ENCODE data around the gene ATXN7. TPM values are rescaled to one million over a fixed set of nuclear protein-coding genes. Genes with fewer than 3 reads are reported as not detected.
A peak's percentile ranks its signal among the peaks of the same experiment; 100 is the strongest.

ATXN7 gene
- total RNA-seq, 2 experiments from 2014 or later: 88.2 to 91.8 TPM

DNA sequence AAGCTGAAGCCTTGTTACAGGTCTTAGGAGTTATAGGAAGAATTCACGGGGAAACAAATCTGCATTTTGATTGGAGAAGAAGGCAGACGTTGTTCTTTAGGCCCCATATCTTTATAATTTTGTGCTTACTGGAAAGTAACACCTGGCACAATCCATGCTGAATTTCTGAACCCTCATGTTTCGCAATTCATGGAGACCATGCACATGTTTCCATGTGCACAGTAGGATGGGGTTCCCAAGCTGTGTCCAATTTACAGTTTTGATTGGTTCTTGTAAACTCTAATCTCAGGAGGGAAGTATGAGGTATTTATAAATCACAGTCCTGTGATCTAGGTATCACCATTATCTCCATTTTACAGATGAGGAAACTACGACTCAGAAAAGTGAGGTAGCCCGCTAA, 56.3 kb downstream of the ATXN7 start:
- DNase-seq (no peak), ATAC-seq (ENCODE audit: low read depth) (no peak)
- peaks cover 26% of the 10 kb centered on the region for H3K4me1 Mint-ChIP-seq
- POLR2A ChIA-PET: no interaction called here
- H3K27me3 Mint-ChIP-seq: no peaks in the 10 kb centered on the region
- no peak overlapping the region for H3K27ac Mint-ChIP-seq
- peaks cover 48% of the 10 kb centered on the region for H3K36me3 Mint-ChIP-seq
- H3K4me3 Mint-ChIP-seq: no peak overlapping the region
- H3K9me3 Mint-ChIP-seq: no peaks in the 10 kb centered on the region

DNA sequence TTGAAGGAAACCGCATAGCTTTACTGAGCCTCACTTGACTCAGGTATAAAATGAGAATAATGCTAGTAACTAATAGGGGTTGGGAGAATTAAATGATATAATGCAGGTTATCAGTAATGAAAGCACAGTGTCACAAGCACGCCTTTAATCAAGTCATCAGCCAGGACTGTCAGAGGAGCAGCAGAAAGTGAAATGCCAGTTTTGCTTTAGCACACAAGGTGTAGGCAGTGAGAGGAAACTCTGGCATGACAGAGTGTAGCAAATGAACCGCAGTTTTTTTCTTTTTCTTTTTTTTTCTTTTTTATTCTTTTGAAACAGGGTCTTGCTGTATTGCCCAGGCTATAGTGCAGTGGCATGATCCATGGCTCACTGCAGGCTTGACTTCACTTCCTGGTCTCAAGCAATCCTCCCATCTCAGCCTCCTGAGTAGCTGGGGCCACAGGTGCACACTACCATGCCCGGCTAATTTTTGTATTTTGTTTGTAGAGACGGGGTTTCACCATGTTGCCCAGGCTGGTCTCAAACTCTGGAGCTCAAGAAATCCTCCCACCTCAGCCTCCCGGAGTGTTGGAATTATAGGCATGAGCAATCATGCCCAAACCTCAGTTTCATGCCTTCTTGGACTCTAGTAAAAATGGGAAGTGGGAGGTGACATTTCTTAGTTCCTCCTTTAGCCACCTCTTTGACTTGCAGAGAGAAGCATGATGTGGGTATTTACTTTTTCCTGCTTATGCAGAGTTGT, 58.2 kb downstream of the ATXN7 start:
- DNase-seq (no peak), ATAC-seq (ENCODE audit: low read depth) (no peak)
- peaks cover 24% of the 10 kb centered on the region for H3K4me1 Mint-ChIP-seq
- H3K27me3 Mint-ChIP-seq: no peaks in the 10 kb centered on the region
- no peaks in the 10 kb centered on the region for H3K9me3 Mint-ChIP-seq
- H3K27ac Mint-ChIP-seq: no peak overlapping the region
- no peak overlapping the region for H3K4me3 Mint-ChIP-seq
- peaks cover 49% of the 10 kb centered on the region for H3K36me3 Mint-ChIP-seq
- POLR2A ChIA-PET: no interaction called here

DNA sequence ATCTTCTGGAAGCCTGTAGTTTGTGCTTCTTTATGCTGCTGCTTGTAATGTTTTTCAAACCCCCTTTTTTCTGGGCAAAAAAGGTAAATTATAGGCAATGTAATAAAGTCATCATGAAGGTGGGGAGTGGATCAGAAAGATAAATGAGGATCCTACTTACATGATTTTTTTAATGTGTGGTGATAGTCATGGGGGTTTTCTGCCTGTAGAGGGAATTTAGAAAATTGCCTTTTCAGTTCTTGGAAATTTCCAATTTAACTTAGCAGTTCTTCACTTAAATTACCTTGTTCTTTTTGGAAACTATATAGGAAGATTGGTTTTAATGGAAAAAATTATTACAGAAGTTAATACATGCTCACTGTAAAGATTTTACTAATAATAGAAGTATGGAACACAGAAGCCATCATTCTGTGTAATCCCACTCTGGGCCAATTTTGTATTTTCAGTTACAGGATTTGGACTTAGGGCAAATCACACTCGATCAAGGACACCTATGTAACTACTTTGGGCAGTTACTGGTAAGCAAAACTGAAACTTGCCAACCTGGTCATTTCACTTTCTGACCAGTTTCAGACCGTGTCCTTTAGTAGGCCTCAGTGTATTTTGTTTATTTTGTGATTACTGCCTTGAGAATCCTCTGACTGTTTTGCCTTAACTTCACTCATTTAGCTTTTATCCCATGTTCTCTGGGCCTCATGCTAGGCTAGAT, 59.0 kb downstream of the ATXN7 start:
- Mint-ChIP-seq H3K4me1 (peaks cover 21% of the 10 kb centered on the region), H3K4me3 (no peak overlapping the region)
- no peak for DNase-seq

DNA sequence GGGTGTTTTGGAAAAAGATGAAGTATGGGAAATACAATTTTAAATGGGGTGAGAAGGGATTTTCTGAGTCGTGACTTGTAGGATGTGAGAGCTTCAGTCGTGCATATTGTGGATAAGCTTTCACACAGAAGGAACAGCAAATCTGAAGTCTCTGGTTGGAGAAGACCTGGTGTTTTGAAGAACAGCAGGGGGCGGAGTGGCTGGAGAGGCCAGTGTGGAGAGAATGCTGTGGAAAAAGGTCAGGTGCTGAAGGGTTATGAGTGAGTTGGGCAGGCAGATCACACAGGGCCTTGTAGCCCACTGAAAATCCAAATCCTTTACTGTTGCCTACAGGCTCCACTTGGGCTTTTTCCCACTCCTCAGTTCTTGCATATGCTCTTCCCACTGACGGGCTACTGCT, 62.6 kb downstream of the ATXN7 start:
- H3K4me3 Mint-ChIP-seq: no peak overlapping the region
- no peaks in the 10 kb centered on the region for H3K27me3 Mint-ChIP-seq
- ATAC-seq (ENCODE audit: low read depth): no peak
- DNase-seq: no peak
- no peaks in the 10 kb centered on the region for H3K9me3 Mint-ChIP-seq
- peaks cover 37% of the 10 kb centered on the region for H3K36me3 Mint-ChIP-seq
- POLR2A ChIA-PET: no interaction called here
- peaks cover 22% of the 10 kb centered on the region for H3K4me1 Mint-ChIP-seq
- H3K27ac Mint-ChIP-seq: no peak overlapping the region

More for the DNA sequence above, 59.0 kb downstream of the ATXN7 start:
- Mint-ChIP-seq H3K27ac (no peak overlapping the region), H3K9me3 (no peaks in the 10 kb centered on the region), H3K36me3 (peaks cover 43% of the 10 kb centered on the region), H3K27me3 (no peaks in the 10 kb centered on the region)
- POLR2A ChIA-PET: no interaction called here
- no peak for ATAC-seq (ENCODE audit: low read depth)

DNA sequence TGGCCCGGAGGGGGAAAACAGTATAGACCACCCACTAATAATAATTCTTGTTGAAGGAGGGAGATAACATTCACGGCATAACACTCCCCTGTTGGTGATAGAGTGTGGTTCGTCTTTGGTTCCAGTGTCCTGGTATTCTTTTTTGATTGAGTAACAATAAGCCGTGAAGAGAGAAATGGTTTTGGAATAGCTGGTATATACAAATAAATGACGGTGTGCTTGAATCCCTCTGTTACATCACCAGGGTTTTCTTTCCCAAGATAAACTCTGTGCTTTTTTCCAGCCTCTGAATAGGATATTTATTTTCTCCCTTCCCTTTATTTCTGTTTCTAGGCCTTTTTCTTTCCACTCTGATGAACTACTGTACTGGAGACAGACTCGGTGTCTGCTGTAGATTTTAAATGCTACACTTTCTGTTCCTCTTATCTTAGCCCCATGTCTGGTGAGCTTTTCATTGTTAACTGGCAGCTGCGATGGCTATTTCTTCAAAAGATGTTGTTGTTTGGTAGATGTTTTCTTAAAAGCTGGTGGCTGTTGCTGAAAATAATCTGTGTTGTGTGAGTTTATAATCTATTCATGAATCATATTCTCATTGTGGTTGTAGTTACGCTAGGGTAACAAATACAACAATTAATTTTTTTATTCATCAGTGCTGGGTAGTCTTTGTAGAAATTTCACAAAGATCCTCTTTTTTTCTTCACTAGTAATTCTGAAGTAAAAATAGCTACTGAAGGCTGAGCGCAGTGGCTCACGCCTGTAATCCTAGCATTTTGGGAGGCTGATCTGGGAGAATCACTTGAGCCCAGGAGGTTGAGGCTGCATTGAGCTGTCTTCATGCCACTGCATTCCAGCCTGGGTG, 64.0 kb downstream of the ATXN7 start:
- Mint-ChIP-seq H3K36me3 (peaks cover 35% of the 10 kb centered on the region), H3K9me3 (no peaks in the 10 kb centered on the region), H3K27ac (no peak overlapping the region), H3K27me3 (no peaks in the 10 kb centered on the region), H3K4me1 (peaks cover 25% of the 10 kb centered on the region), H3K4me3 (no peak overlapping the region)
- ATAC-seq (ENCODE audit: low read depth) (no peak), DNase-seq (no peak)
- POLR2A ChIA-PET: no interaction called here

DNA sequence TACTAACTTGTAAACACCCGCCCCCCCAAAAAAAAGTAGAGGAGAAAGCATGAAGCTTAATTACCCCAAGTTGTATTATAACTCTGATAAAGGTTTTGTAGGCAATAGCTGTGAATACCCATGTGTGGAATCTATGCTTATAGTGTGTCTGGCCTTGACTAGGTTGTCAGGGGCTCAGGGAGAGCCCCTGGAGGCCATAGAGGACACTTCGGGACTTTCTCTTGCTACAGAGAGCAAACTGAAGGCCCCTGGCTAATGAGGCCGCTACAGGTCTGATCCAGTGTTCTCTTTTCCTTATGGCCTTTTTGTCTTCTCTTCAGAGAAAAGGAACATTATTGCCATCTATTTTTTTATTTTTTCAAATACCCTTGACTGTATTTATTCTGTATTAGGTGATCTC, 67.6 kb downstream of the ATXN7 start:
- H3K9me3 Mint-ChIP-seq: no peaks in the 10 kb centered on the region
- no peaks in the 10 kb centered on the region for H3K27me3 Mint-ChIP-seq
- no peak for ATAC-seq (ENCODE audit: low read depth)
- H3K4me1 Mint-ChIP-seq: peaks cover 44% of the 10 kb centered on the region
- POLR2A ChIA-PET: no interaction called here
- no peak overlapping the region for H3K27ac Mint-ChIP-seq
- peaks cover 8% of the 10 kb centered on the region for H3K36me3 Mint-ChIP-seq
- H3K4me3 Mint-ChIP-seq: no peak overlapping the region
- DNase-seq: no peak

DNA sequence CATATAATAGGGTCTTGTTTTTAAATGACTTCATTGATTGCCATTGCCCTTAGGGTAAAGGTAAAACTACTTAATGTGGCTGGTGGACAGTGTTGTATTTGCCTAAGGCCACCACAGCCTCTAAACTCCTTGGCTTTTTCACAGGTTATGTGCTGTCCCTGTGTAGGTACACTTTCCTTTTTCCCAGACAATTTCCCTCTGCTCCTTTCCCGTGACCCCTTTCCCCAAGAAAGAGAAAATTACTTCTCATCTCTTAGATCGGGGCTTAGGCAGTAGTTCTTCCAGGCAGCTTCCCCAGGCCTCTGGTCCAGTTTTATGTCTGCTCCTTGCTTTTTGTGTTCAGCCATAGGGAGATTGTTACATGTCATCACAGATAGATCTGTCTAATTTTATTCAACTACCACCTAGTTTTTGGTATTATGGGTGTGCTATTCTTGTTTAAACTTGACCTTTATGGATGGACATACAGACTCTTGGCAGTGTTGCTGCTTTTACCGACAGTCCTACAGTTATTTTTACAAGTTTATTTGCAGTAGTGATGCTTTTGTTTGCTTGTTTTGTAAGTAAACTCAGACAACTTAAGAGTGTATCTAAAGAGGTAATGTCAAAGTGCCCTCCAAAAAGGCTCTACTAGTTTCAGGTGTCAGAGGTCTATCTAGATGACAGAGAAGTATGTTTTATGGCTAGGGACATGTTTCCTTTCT, 69.0 kb downstream of the ATXN7 start:
- Mint-ChIP-seq H3K27me3 (no peaks in the 10 kb centered on the region), H3K9me3 (no peaks in the 10 kb centered on the region), H3K27ac (peak overlapping the region; percentile 67), H3K36me3 (peaks cover 11% of the 10 kb centered on the region), H3K4me1 (peaks cover 53% of the 10 kb centered on the region), H3K4me3 (peak overlapping the region; percentile 72)
- POLR2A ChIA-PET: no interaction called here
- ATAC-seq (ENCODE audit: low read depth) (no peak), DNase-seq (no peak)

DNA sequence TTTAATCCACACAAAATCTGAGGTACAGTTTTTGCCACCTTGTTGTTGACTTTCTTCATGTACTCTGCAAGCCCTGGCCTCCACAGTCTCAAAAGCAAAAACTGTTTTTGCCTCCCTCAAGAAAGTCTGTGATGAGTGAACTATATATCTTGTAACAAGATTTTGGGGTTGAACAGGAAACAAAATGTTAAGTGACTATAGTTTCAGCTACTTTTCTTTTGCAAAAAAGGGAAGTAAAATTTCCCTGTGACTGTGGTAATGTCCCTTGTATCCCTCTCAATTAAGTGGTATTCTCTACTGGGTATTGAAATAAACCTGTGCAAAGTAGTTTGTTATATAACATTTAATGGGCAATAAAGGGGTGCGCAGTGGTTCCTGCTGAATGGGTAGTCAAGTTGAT, 69.8 kb downstream of the ATXN7 start:
- Mint-ChIP-seq H3K36me3 (peaks cover 11% of the 10 kb centered on the region), H3K27ac (peak overlapping the region; percentile 84), H3K4me3 (peak overlapping the region; percentile 72), H3K9me3 (no peaks in the 10 kb centered on the region), H3K4me1 (peaks cover 59% of the 10 kb centered on the region), H3K27me3 (no peaks in the 10 kb centered on the region)
- DNase-seq (no peak), ATAC-seq (ENCODE audit: low read depth) (no peak)
- POLR2A ChIA-PET: no interaction called here

DNA sequence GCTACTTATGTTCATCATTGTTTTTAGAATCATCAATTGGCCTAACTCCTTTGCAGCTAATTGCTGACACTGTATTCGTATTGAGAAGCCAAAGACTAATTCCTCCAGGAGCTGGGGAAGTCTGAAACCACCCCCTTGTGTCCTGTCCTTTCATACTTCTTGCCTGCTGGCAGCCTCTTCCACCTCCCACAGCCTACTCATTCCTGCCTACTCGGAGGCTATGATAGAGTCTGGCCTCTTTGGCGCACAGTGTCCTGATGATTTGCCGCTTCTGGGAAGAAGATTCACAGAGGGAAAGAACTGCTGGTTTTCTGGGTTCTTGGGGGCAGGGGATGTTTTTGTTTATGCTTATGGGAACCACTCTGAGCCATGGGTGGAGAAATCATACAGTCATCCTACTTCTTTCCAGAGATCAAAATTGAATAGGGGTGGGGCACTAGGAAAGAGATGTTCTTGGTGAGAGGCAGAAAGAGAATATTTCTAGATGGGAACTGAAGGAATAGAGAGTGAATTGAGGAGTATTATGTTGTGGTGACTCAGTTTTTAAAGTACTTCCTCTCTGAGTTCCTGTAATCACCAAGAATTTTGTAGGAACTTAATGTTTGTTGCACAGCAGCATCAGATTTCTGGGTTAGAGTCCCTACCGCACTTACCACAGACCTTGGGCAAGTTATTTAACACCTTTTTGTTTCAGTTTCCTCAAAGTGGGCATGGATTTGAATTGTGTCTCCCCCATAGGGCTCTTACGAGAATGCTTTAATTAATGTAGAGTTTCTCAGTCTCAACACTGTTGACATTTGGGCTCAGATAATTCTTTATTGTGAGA, 70.6 kb downstream of the ATXN7 start:
- POLR2A ChIA-PET: no interaction called here
- H3K4me3 Mint-ChIP-seq: peak overlapping the region; percentile 72
- H3K4me1 Mint-ChIP-seq: peaks cover 63% of the 10 kb centered on the region
- peaks cover 11% of the 10 kb centered on the region for H3K36me3 Mint-ChIP-seq
- peak; percentile 83 for ATAC-seq (ENCODE audit: low read depth)
- DNase-seq: no peak
- H3K27me3 Mint-ChIP-seq: no peaks in the 10 kb centered on the region
- no peaks in the 10 kb centered on the region for H3K9me3 Mint-ChIP-seq
- peak overlapping the region; percentile 84 for H3K27ac Mint-ChIP-seq

DNA sequence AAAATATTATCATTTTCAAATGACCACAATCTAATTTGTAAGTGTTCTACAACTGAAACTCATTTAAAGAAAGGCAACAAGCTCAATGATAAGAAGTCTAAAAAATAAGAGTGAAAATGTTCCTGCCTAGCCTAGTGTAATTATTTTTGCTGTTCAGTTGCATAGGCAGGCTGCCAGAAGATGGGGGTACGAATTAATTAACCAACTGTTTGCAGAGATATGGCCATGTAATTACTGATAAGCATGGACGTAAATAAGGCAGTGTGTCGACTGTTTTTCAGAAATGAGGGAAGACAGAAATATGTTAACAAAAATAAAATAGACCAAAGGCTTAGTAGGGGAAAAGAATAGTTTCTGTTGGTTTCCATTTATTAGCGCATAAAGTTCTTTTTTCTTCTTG, 73.3 kb downstream of the ATXN7 start:
- H3K36me3 Mint-ChIP-seq: peaks cover 17% of the 10 kb centered on the region
- no peak for DNase-seq
- no peak for ATAC-seq (ENCODE audit: low read depth)
- no peak overlapping the region for H3K4me3 Mint-ChIP-seq
- no peak overlapping the region for H3K27ac Mint-ChIP-seq
- POLR2A ChIA-PET: interaction anchor here (0.7 to 1.3 kb wide), 2 partner anchors 25 to 87 kb away, joined by 3 read pairs; partner anchors contain the start of gene SCAANT1
- H3K9me3 Mint-ChIP-seq: no peaks in the 10 kb centered on the region
- H3K4me1 Mint-ChIP-seq: peaks cover 61% of the 10 kb centered on the region
- no peaks in the 10 kb centered on the region for H3K27me3 Mint-ChIP-seq

DNA sequence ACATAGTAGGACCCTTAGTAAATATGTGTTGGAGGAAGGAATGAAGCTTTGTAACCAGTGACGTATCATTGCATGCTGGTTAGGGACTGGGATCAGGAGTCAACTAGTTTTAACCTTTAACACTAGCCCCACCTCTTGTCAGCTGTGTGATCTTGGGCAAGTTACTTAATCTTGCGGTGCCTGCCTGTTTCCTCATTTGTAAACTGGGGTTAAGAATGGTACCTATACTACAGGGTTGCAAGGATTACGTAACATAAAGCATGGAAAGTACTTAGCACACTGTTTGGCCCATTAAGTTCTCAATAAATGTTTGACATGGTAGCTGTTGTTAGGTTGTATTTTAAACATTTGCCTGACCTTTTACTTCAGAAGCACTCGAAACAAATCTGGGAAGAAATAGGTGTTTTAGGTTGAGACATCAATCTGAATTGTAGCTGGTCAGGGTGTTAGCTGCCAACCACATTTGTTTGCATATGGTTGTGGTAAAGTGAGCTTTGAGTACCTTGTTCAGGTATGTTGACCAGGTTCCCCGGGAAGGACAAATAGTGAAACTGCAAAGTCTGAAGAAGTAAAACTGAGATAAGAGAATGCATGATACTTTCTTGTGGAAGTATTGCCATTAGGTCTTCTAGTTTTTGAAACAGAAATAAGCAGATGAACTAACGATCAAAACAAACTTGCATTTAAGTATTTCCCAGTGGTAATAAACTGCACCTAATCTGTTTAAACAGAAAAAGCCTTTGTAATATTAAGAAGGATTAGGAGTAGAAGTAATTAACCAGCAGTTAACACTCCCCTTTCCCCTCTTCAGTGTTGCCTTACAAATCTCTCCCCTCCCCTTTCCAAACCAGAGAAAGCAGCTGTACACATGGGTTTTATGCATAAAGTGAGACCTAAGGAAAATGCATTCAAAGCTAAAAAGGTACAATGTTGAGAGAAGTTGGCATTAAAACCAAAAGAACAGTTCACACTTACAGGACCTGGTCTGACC, 74.3 kb downstream of the ATXN7 start:
- Mint-ChIP-seq H3K9me3 (no peaks in the 10 kb centered on the region), H3K4me3 (no peak overlapping the region), H3K36me3 (peaks cover 20% of the 10 kb centered on the region), H3K4me1 (peaks cover 56% of the 10 kb centered on the region), H3K27me3 (no peaks in the 10 kb centered on the region), H3K27ac (peak overlapping the region; percentile 44)
- no peak for ATAC-seq (ENCODE audit: low read depth)
- no peak for DNase-seq
- POLR2A ChIA-PET: interaction anchor here (1.0 to 1.3 kb wide), 2 partner anchors 26 to 85 kb away, joined by 3 read pairs; partner anchors contain the start of genes PSMD6 and SCAANT1

All from activated naive CD8-positive, alpha-beta T cell treated with anti-CD3 and anti-CD28 coated beads, Interleukin-2, amount 10 ng/mL, durations not matched to agents 7 days and 5 days (primary cell).